ENCODE data around the gene SMAD6.

Gene SMAD6

GRCh38 chr15:66750609-66751008 lies 48.6 kb downstream of the SMAD6 start:
- TF ChIP-seq CTCF (IDR thresholded peaks at IDR 0.05; ENCODE audit: borderline replicate concordance, insufficient read depth, low read depth, low read length) = no peak
- H3K4me3 ChIP-seq (ENCODE audit: low read depth, low read length) = no peak overlapping the region

- TF ChIP-seq CTCF (IDR thresholded peaks at IDR 0.05; ENCODE audit: borderline replicate concordance, insufficient read depth, low read depth, low read length) = no peak
- H3K4me3 ChIP-seq (ENCODE audit: low read depth, low read length) = no peak overlapping the region
Measured at GRCh38 chr15:66751579-66751978, 49.5 kb downstream of the SMAD6 start.

- no peak overlapping the region for H3K4me3 ChIP-seq (ENCODE audit: low read depth, low read length)
- TF ChIP-seq CTCF (IDR thresholded peaks at IDR 0.05; ENCODE audit: borderline replicate concordance, insufficient read depth, low read depth, low read length) = no peak
Measured at GRCh38 chr15:66752078-66752477, 50.0 kb downstream of the SMAD6 start.

GRCh38 chr15:66753687-66754377 lies 51.8 kb downstream of the SMAD6 start:
- H3K4me3 ChIP-seq (ENCODE audit: low read depth, low read length) = no peak overlapping the region
- TF ChIP-seq CTCF (IDR thresholded peaks at IDR 0.05; ENCODE audit: borderline replicate concordance, insufficient read depth, low read depth, low read length) = no peak

GRCh38 chr15:66754789-66755188 lies 52.8 kb downstream of the SMAD6 start:
- TF ChIP-seq CTCF (IDR thresholded peaks at IDR 0.05; ENCODE audit: borderline replicate concordance, insufficient read depth, low read depth, low read length) = no peak
- H3K4me3 ChIP-seq (ENCODE audit: low read depth, low read length) = no peak overlapping the region

- no peak overlapping the region for H3K4me3 ChIP-seq (ENCODE audit: low read depth, low read length)
- no peak for TF ChIP-seq CTCF (IDR thresholded peaks at IDR 0.05; ENCODE audit: borderline replicate concordance, insufficient read depth, low read depth, low read length)
Measured at GRCh38 chr15:66755298-66756068, 53.4 kb downstream of the SMAD6 start.

- TF ChIP-seq CTCF (IDR thresholded peaks at IDR 0.05; ENCODE audit: borderline replicate concordance, insufficient read depth, low read depth, low read length) = no peak
- no peak overlapping the region for H3K4me3 ChIP-seq (ENCODE audit: low read depth, low read length)
Measured at GRCh38 chr15:66756295-66756694, 54.3 kb downstream of the SMAD6 start.

Measured in GM12875 (cell line).